ENCODE data around the gene RAB17. TPM values are rescaled to one million over a fixed set of nuclear protein-coding genes. Genes with fewer than 3 reads are reported as not detected.

The RAB17 gene
- total RNA-seq, 5 donors from 2014 or later (not counting 1 experiment from before 2014, with no cell fraction given), result 0.32 to 0.73 (median 0.62) TPM; not detected in 2

- peaks cover 0 to 25% of the 10 kb centered on the region in 2 experiments for H3K27me3 ChIP-seq (replicated peaks in 1 of 2; ENCODE audit: control insufficient read depth in 2 of 2, extremely low read depth in 1 of 2, insufficient read depth in 2 of 2, low read length in 1 of 2)
- H3K9me3 Mint-ChIP-seq, result peaks cover 7 to 8% (median 8%) of the 10 kb centered on the region in 3 donors
- ChIA-PET CTCF (no interaction called here), POLR2A (interaction anchor here in 1 of 2 donors (0.7 kb wide), 1 partner anchor 426 kb away, joined by 4 read pairs; no protein-coding TSS in a partner anchor)
- WGBS (ENCODE audit: insufficient coverage), result 33% methylated on average over 1 of the region's 1 CpG
- H3K27ac Mint-ChIP-seq, result peak overlapping the region in 1 of 2 donors; percentile 24
- peaks cover 6 to 8% (median 7%) of the 10 kb centered on the region in 3 donors for H3K4me1 Mint-ChIP-seq
- H3K27ac ChIP-seq (ENCODE audit: low read length), result no peak overlapping the region
- H3K4me3 Mint-ChIP-seq, result no peak overlapping the region
- peaks cover 8% of the 10 kb centered on the region for H3K36me3 Mint-ChIP-seq
- H3K4me3 ChIP-seq (ENCODE audit: control insufficient read depth in 1 of 2, extremely low read depth in 1 of 2, low read length in 1 of 2), result no peak overlapping the region
- no peaks in the 10 kb centered on the region for H3K36me3 ChIP-seq (ENCODE audit: control insufficient read depth in 2 of 2, extremely low read depth in 1 of 2, insufficient read depth in 1 of 2, low read length in 1 of 2)
- H3K9me3 ChIP-seq, result no peaks in the 10 kb centered on the region
- peaks cover 8 to 14% of the 10 kb centered on the region in 2 donors for H3K27me3 Mint-ChIP-seq
- DNase-seq, result peak in 2 of 35 experiments; percentile 12 to 13
- peak in 1 of 4 experiments; percentile 37 for ATAC-seq (replicated peaks in 1 of 4)
- H3K4me1 ChIP-seq (ENCODE audit: control insufficient read depth in 1 of 2, extremely low read depth in 1 of 2, insufficient read depth in 2 of 2, low read length in 2 of 2), result peaks cover 0 to 3% of the 10 kb centered on the region in 2 experiments
Measured at GRCh38 chr2:237636578-237636977, 46.0 kb upstream of the RAB17 start.

- H3K4me1 ChIP-seq (ENCODE audit: control insufficient read depth in 1 of 2, extremely low read depth in 1 of 2, insufficient read depth in 2 of 2, low read length in 2 of 2), result peaks cover 0 to 10% of the 10 kb centered on the region in 2 experiments
- H3K36me3 Mint-ChIP-seq, result peaks cover 8% of the 10 kb centered on the region
- no peak for DNase-seq
- H3K4me1 Mint-ChIP-seq, result peaks cover 19 to 27% (median 21%) of the 10 kb centered on the region in 3 donors
- H3K27ac Mint-ChIP-seq, result no peak overlapping the region
- no peaks in the 10 kb centered on the region for H3K9me3 ChIP-seq
- no peaks in the 10 kb centered on the region for H3K36me3 ChIP-seq (ENCODE audit: control insufficient read depth in 2 of 2, extremely low read depth in 1 of 2, insufficient read depth in 1 of 2, low read length in 1 of 2)
- peaks cover 25 to 37% of the 10 kb centered on the region in 2 donors for H3K27me3 Mint-ChIP-seq
- CTCF ChIA-PET, result no interaction called here
- H3K27me3 ChIP-seq (replicated peaks in 1 of 2; ENCODE audit: control insufficient read depth in 2 of 2, extremely low read depth in 1 of 2, insufficient read depth in 2 of 2, low read length in 1 of 2), result peaks cover 0 to 45% of the 10 kb centered on the region in 2 experiments
- H3K4me3 Mint-ChIP-seq, result no peak overlapping the region
- no peak for ATAC-seq (replicated peaks in 1 of 4)
- H3K9me3 Mint-ChIP-seq, result peaks cover 7 to 8% (median 8%) of the 10 kb centered on the region in 3 donors
- 68% methylated on average over 8 of the region's 10 CpGs for WGBS (ENCODE audit: insufficient coverage)
- H3K4me3 ChIP-seq (ENCODE audit: control insufficient read depth in 1 of 2, extremely low read depth in 1 of 2, low read length in 1 of 2), result no peak overlapping the region
- POLR2A ChIA-PET, result interaction anchor here in 1 of 2 donors (0.5 kb wide), 1 partner anchor 102 kb away, joined by 3 read pairs; no protein-coding TSS in a partner anchor
- no peak overlapping the region for H3K27ac ChIP-seq (ENCODE audit: low read length)
Measured at GRCh38 chr2:237633061-237633561, 42.6 kb upstream of the RAB17 start.

GRCh38 chr2:237631801-237632585 is 41.5 kb upstream of the RAB17 start:
- Histone ChIP-seq H3K27ac (ENCODE audit: low read length) (no peak overlapping the region), H3K27me3 (replicated peaks in 1 of 2; ENCODE audit: control insufficient read depth in 2 of 2, extremely low read depth in 1 of 2, insufficient read depth in 2 of 2, low read length in 1 of 2) (peaks cover 0 to 49% of the 10 kb centered on the region in 2 experiments), H3K4me1 (ENCODE audit: control insufficient read depth in 1 of 2, extremely low read depth in 1 of 2, insufficient read depth in 2 of 2, low read length in 2 of 2) (peaks cover 0 to 15% of the 10 kb centered on the region in 2 experiments), H3K4me3 (ENCODE audit: control insufficient read depth in 1 of 2, extremely low read depth in 1 of 2, low read length in 1 of 2) (no peak overlapping the region), H3K36me3 (ENCODE audit: control insufficient read depth in 2 of 2, extremely low read depth in 1 of 2, insufficient read depth in 1 of 2, low read length in 1 of 2) (no peaks in the 10 kb centered on the region), H3K9me3 (no peaks in the 10 kb centered on the region)
- no peak for ATAC-seq (replicated peaks in 1 of 4)
- Mint-ChIP-seq H3K4me1 (peaks cover 17 to 30% (median 24%) of the 10 kb centered on the region in 3 donors), H3K36me3 (peaks cover 8% of the 10 kb centered on the region), H3K4me3 (no peak overlapping the region), H3K27ac (no peak overlapping the region), H3K27me3 (peaks cover 25 to 39% of the 10 kb centered on the region in 2 donors), H3K9me3 (peaks cover 7 to 8% (median 8%) of the 10 kb centered on the region in 3 donors)
- CTCF ChIA-PET, result no interaction called here
- WGBS (ENCODE audit: insufficient coverage), result 85% methylated on average over 15 of the region's 19 CpGs
- POLR2A ChIA-PET, result no interaction called here
- no peak for DNase-seq

DNA sequence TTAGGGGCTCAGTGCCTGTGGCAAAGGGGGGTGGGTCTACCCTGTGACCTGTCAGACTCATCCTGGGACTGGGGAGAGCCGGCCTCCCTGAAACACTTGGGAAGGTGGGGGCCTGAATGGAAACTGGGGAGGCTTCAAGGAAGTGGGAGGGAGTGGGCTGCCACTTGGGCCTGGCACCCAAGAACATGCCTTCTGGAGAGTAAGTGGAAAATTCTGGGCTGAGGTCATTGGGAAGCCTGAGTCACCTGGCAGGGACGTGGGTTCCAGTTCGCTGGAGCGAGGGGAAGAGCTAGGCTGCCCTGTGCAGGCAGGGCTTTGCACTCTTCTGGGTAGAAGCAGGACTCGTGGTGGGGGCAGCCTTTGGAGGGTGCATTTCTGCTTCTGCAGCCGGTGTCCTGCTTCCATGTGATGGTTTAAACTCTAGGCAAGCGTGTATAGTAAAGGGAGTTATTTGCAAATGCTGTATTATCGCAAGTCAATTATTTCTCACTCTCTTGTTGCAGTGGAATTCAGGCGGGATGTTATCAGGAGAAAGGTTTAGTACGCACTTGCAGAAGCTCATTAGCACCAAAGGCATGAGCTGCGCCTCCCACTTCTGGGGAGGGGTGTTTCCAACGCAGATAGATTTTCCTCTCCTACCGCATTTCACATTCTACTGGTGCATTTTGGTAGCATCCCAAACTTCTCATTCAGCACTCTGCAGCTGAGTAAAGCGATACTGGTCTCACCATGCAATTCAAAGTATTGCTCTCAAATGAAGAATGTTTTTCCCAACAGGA is 40.7 kb upstream of the RAB17 start:
- no peak overlapping the region for H3K27ac ChIP-seq (ENCODE audit: low read length)
- POLR2A ChIA-PET, result no interaction called here
- Mint-ChIP-seq H3K27me3 (peaks cover 28 to 44% of the 10 kb centered on the region in 2 donors), H3K4me3 (no peak overlapping the region), H3K9me3 (peaks cover 4 to 8% (median 7%) of the 10 kb centered on the region in 3 donors), H3K27ac (peak overlapping the region in 1 of 2 donors; percentile 36), H3K36me3 (peaks cover 8% of the 10 kb centered on the region), H3K4me1 (peaks cover 11 to 26% (median 23%) of the 10 kb centered on the region in 3 donors)
- ATAC-seq (replicated peaks in 1 of 4) (no peak), DNase-seq (no peak)
- H3K4me3 ChIP-seq (ENCODE audit: control insufficient read depth in 1 of 2, extremely low read depth in 1 of 2, low read length in 1 of 2), result no peak overlapping the region
- no peaks in the 10 kb centered on the region for H3K36me3 ChIP-seq (ENCODE audit: control insufficient read depth in 2 of 2, extremely low read depth in 1 of 2, insufficient read depth in 1 of 2, low read length in 1 of 2)
- 77% methylated on average over 7 of the region's 14 CpGs for WGBS (ENCODE audit: insufficient coverage)
- H3K27me3 ChIP-seq (replicated peaks in 1 of 2; ENCODE audit: control insufficient read depth in 2 of 2, extremely low read depth in 1 of 2, insufficient read depth in 2 of 2, low read length in 1 of 2), result peaks cover 0 to 56% of the 10 kb centered on the region in 2 experiments
- H3K4me1 ChIP-seq (ENCODE audit: control insufficient read depth in 1 of 2, extremely low read depth in 1 of 2, insufficient read depth in 2 of 2, low read length in 2 of 2), result peaks cover 0 to 15% of the 10 kb centered on the region in 2 experiments
- CTCF ChIA-PET, result no interaction called here
- no peaks in the 10 kb centered on the region for H3K9me3 ChIP-seq

DNA sequence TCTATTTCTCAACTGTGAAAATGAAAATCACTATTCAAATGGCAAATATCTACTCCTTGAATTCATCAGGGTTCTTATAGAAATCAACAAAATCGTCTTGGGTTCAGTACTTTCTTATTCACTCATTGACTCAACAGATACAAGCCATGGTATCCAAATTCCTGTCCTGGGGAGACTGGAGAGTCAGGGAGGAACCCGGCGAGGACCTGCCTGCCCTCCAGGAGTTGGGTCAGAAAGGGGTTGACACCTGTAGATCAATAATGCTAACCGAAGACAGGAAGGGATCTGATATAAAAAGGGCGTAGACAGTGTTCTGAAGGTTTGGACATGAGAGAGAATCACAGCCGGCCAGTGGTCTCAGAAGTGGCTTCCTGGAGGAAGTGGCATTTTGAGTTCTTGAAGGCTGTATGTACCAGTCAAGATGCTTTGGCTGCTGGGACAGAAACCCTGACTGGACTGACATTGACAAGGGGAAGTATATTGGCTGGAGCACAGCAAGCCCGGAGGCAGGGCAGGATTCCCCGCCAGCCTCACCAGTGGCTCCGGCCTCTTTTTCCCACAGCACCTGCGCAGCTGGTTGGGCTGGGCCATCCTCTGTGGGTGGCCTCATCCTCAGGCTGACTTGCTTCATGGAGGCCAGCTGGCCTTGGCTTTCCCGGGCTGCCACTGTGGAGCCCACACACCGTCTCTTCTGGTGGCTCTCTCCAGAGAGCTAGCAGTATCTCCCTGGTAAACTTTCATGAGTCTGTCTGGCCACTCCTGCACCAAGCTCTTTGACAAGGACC is 39.9 kb upstream of the RAB17 start:
- Histone ChIP-seq H3K27ac (ENCODE audit: low read length) (no peak overlapping the region), H3K27me3 (replicated peaks in 1 of 2; ENCODE audit: control insufficient read depth in 2 of 2, extremely low read depth in 1 of 2, insufficient read depth in 2 of 2, low read length in 1 of 2) (peaks cover 0 to 61% of the 10 kb centered on the region in 2 experiments), H3K4me1 (ENCODE audit: control insufficient read depth in 1 of 2, extremely low read depth in 1 of 2, insufficient read depth in 2 of 2, low read length in 2 of 2) (peaks cover 0 to 15% of the 10 kb centered on the region in 2 experiments), H3K4me3 (ENCODE audit: control insufficient read depth in 1 of 2, extremely low read depth in 1 of 2, low read length in 1 of 2) (no peak overlapping the region), H3K36me3 (ENCODE audit: control insufficient read depth in 2 of 2, extremely low read depth in 1 of 2, insufficient read depth in 1 of 2, low read length in 1 of 2) (no peaks in the 10 kb centered on the region), H3K9me3 (no peaks in the 10 kb centered on the region)
- CTCF ChIA-PET, result no interaction called here
- POLR2A ChIA-PET, result no interaction called here
- no peak overlapping the region for H3K4me3 Mint-ChIP-seq
- no peak overlapping the region for H3K27ac Mint-ChIP-seq
- no peak for ATAC-seq (replicated peaks in 1 of 4)
- H3K4me1 Mint-ChIP-seq, result peaks cover 15 to 26% (median 25%) of the 10 kb centered on the region in 3 donors
- H3K36me3 Mint-ChIP-seq, result peaks cover 8% of the 10 kb centered on the region
- H3K9me3 Mint-ChIP-seq, result peaks cover 4 to 8% (median 7%) of the 10 kb centered on the region in 3 donors
- 55% methylated on average over 9 of the region's 12 CpGs for WGBS (ENCODE audit: insufficient coverage)
- DNase-seq, result no peak
- H3K27me3 Mint-ChIP-seq, result peaks cover 29 to 46% of the 10 kb centered on the region in 2 donors

Data from T-cell (primary cell).